GM23338 (cell line): ENCODE results near the gene CYP24A1.

ENCODE experiments used
- CREB1 ChIP-seq: fragments of 250-450 bp; sonication (Bioruptor Pico); IDR thresholded peaks from 2 replicates; pipeline ENCODE4 v1.5.0; 2020; ENCODE audit warnings: low read depth, mild to moderate bottlenecking, moderate library complexity
- EZH2 ChIP-seq: fragments of 200-600 bp; sonication (generic); IDR thresholded peaks from one replicate; pipeline ENCODE4 v1.8.0; 2017; ENCODE audit warnings: antibody characterized with exemption, mild to moderate bottlenecking, low read depth; ENCODE audit not compliant: unreplicated experiment
- EZH2phosphoT487 ChIP-seq: fragments of 200-600 bp; sonication (generic); IDR thresholded peaks from one replicate; pipeline ENCODE4 v1.8.1; 2018; ENCODE audit warnings: antibody characterized with exemption; ENCODE audit not compliant: unreplicated experiment
- POLR2AphosphoS5 ChIP-seq: IDR thresholded peaks from 2 replicates; pipeline ENCODE4 v1.6.1; 2016; ENCODE audit warnings: antibody characterized with exemption, low read depth
- ZNF331 ChIP-seq: fragments of 250-450 bp; sonication (Bioruptor Pico); IDR thresholded peaks from 2 replicates; pipeline ENCODE4 v1.5.0; 2020; ENCODE audit warnings: low read depth, mild to moderate bottlenecking, moderate library complexity
- TF ChIP-seq, protein P1 (sequence below), 2 experiments: fragments of 200-600 bp in 1 of 2; sonication (generic) in 1 of 2; conservative IDR thresholded peaks; 2 replicates each; pipeline versions ENCODE4 v1.5.1 to v1.6.1; 2016 to 2017; ENCODE audit warnings: antibody characterized with exemption in 2 of 2, low read depth in 2 of 2, mild to moderate bottlenecking in 2 of 2, moderate library complexity in 1 of 2
- TF ChIP-seq, protein P2 (sequence below): IDR thresholded peaks from one replicate; pipeline ENCODE4 v1.6.1; 2018; ENCODE audit warnings: antibody characterized with exemption; ENCODE audit not compliant: unreplicated experiment
- TF ChIP-seq, protein P3 (sequence below): IDR thresholded peaks from 2 replicates; pipeline ENCODE4 v1.6.1; 2016; ENCODE audit warnings: antibody characterized with exemption

- TF ChIP-seq, protein P1, sequence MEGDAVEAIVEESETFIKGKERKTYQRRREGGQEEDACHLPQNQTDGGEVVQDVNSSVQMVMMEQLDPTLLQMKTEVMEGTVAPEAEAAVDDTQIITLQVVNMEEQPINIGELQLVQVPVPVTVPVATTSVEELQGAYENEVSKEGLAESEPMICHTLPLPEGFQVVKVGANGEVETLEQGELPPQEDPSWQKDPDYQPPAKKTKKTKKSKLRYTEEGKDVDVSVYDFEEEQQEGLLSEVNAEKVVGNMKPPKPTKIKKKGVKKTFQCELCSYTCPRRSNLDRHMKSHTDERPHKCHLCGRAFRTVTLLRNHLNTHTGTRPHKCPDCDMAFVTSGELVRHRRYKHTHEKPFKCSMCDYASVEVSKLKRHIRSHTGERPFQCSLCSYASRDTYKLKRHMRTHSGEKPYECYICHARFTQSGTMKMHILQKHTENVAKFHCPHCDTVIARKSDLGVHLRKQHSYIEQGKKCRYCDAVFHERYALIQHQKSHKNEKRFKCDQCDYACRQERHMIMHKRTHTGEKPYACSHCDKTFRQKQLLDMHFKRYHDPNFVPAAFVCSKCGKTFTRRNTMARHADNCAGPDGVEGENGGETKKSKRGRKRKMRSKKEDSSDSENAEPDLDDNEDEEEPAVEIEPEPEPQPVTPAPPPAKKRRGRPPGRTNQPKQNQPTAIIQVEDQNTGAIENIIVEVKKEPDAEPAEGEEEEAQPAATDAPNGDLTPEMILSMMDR (conservative IDR thresholded peaks at IDR 0.05; ENCODE audit: low read depth in 2 of 2), result no peak
- TF ChIP-seq EZH2 (no peak), EZH2phosphoT487 (no peak), ZNF331 (CRISPR knock-in tag) (no peak), CREB1 (CRISPR knock-in tag) (no peak), POLR2AphosphoS5 (no peak)
- TF ChIP-seq, protein P2, sequence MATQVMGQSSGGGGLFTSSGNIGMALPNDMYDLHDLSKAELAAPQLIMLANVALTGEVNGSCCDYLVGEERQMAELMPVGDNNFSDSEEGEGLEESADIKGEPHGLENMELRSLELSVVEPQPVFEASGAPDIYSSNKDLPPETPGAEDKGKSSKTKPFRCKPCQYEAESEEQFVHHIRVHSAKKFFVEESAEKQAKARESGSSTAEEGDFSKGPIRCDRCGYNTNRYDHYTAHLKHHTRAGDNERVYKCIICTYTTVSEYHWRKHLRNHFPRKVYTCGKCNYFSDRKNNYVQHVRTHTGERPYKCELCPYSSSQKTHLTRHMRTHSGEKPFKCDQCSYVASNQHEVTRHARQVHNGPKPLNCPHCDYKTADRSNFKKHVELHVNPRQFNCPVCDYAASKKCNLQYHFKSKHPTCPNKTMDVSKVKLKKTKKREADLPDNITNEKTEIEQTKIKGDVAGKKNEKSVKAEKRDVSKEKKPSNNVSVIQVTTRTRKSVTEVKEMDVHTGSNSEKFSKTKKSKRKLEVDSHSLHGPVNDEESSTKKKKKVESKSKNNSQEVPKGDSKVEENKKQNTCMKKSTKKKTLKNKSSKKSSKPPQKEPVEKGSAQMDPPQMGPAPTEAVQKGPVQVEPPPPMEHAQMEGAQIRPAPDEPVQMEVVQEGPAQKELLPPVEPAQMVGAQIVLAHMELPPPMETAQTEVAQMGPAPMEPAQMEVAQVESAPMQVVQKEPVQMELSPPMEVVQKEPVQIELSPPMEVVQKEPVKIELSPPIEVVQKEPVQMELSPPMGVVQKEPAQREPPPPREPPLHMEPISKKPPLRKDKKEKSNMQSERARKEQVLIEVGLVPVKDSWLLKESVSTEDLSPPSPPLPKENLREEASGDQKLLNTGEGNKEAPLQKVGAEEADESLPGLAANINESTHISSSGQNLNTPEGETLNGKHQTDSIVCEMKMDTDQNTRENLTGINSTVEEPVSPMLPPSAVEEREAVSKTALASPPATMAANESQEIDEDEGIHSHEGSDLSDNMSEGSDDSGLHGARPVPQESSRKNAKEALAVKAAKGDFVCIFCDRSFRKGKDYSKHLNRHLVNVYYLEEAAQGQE, result no peak
- TF ChIP-seq, protein P3, sequence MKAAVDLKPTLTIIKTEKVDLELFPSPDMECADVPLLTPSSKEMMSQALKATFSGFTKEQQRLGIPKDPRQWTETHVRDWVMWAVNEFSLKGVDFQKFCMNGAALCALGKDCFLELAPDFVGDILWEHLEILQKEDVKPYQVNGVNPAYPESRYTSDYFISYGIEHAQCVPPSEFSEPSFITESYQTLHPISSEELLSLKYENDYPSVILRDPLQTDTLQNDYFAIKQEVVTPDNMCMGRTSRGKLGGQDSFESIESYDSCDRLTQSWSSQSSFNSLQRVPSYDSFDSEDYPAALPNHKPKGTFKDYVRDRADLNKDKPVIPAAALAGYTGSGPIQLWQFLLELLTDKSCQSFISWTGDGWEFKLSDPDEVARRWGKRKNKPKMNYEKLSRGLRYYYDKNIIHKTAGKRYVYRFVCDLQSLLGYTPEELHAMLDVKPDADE, result no peak
These were observed 24.6 kb downstream of the CYP24A1 start for GRCh38 chr20:54148947-54149764.
